HG03439 (cell line): ENCODE measurements around the gene LDAH.
A peak's percentile ranks its signal among the peaks of the same experiment; 100 is the strongest.
"Not testable (repeated sequence)": the region's sequence is repeated elsewhere in the genome, so short reads cannot be mapped to it uniquely, and the experiment has no call there.

Source experiments
- ATAC-seq: cut with Tn5 transposase; IDR thresholded peaks from one replicate; pipeline ENCODE4 v1.9.1; 2021; ENCODE audit warnings: mild to moderate bottlenecking, moderate library complexity; ENCODE audit not compliant: unreplicated experiment

The LDAH gene

DNA sequence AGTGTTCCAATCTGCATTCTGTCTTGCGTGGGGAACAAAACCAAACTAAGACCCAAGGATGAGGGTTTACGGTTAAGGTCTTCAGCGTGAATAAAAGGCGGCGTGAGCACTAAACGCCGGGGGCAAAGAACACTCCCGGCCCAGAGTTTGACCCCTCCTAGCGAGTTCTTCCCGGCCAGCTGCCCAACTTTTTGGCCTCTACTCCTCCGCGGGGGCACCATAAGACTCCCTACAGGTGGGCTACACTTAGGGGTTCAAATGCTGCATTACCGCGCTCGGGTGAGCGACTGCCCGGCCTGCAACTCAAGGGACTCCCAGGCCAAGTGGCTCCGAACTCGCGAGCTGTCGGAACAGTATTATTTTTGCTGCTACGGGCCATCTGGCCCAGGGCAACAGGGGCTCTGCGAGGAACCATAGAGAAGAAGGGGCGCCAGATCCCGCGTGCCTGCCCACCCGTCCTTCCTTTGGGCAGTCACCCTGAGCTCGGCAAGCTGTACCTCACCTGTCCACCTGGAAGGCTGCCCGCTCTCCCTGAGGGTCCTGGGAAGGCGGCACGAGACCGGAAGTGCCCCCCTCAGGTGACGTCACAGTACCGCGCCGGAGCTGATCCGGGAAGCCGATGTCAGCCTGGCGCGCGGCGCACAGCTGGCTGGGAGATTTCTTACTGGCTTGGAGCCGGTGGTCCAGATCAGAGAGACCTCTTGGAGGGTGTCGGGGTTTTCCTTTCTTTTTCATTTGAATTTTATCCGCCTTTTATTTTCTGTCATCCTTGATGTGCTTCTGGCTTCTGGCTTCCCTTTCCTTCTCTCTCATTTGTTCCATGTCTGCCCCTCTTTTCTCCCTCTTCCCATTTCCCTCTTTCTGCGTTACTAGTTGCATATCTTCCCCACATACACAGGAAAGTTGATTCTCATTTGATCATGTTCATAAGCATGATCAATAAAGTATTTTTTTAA, at the start of gene LDAH:
Gene LDAH, minus strand, starts transcription at position 567 of the 956 bp plus-strand sequence. CDS start 21,638 bp downstream, outside the sequence.
- peak; percentile 93 for ATAC-seq

DNA sequence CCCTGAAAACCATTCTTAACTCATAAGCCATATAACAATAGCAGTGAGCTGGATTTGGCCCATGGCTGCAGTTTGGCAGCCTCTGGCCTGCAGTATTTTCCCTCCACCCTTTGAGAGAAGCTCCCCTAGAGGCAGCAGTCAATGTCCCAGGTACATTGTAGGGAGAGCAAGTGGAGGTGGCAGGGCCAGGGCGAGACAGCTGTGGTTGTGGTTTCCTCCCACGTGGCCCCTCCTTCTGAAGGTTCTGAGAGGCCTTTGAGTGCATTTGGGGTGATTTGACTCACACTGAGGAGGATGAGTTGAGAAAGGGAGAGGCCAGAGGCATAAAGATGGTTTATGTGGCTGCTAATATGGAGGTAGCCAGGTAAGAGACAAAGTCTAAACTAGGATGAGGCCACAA, 45.5 kb upstream of the LDAH start:
- ATAC-seq: peak; percentile 100

DNA sequence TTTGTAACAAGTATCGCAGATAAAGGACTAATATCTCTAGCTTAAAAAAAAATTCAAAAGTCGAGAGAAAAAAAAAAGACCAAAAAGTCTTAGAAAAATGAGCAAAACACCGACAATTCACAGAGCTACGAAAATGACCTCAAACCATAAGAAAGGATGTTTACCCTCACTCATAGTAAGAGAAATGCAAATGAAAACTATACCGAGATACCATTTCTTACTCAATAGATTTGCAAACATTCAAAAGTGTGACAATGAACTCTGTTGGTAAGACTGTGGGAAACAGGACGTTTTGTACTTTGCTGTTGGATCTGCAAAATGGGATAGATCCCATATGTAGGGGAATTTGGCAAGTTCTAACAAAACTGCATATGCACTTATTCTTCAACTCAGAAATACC, 39.9 kb upstream of the LDAH start:
- no peak for ATAC-seq

DNA sequence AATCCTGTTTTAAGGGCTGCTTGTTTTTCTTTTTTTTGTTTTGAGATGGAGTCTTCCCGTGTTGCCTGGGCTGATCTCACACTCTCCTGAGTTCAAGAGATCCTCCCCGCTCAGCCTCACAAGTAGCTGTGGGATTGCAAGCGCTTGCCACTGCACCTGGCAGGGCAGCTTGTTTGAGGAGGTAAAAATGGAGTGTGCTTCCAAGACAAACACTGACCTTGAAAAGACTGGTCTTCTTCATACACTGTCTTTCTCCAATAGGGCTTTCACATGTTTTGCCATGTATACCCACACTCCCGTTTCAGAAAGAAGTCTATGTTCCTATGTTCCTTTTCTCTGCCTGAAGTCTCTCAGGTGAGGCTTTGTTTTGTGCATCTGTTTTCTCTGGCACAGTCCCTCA, 32.6 kb upstream of the LDAH start:
- ATAC-seq: no peak

DNA sequence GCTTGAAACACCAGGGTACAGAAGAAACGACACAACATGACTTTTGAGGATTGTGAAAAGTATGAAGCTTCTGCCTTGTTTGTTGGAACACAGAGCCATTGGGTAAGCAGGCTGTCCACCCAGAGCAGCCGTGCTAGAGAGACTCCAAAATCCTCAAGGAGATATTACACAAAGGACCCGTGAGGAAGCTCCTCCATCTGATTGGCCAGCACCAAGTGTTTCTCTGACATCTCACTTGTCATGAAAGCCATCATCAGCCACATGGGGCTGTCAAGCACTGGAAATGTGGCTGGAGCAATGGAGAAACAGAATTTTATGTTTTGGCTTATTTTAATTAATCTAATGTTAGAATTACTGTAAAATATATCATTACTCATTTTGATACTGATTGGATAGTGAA, 29.8 kb upstream of the LDAH start:
- ATAC-seq: no peak

DNA sequence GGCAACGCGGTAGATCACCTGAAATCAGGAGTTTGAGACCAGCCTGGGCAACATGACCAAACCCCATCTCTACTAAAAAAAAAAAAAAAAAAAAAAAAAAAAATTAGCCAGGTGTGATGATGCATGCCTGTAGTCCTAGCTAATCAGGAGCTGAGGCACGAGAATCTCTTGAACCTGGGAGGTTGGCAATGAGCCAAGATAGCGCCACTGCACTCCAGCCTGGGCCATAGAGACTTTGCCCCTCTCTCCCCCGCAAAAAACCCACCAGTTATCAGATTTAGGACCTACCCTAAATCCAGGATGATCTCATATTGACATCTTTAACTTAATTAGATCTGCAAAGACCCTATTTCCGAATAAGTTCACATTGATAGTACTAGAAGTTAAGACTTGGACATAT, 29.2 kb upstream of the LDAH start:
- no peak for ATAC-seq

DNA sequence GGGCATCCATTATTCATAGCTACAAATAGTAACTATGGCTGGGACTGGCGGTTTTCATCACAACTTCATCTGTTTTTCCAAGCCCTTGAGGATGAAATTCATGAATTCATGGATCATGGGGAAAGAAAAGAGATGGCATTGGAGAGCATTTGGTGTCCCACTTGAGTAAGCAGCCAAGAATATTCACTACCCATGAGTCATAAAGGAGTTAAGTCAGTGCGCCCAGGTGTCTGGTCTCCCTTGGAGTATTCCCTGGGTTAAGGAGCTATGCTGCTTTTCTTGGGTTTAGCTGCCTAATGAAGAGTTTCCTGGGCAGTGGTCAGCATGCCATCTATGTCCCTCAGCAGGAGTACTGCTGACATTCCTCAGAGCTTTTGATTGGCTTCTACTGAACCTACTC, 21.3 kb upstream of the LDAH start:
- no peak for ATAC-seq

DNA sequence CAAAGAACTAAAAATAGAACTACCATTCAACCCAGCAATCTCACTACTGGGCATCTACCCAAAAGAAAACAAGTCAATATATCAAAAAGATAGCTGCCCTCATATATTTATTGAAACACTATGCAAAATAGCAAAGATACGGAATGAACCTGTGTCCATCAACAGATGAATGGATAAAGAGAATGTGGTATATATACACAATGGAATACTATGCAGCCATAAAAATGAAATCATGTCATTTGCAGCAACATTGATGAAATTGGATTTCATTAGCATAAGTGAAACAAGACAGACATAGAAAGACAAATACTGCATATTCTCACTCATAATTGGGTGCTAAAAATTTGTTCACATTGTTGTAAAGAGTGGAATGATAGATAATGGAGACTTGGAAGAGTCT, 16.2 kb upstream of the LDAH start:
- no peak for ATAC-seq

DNA sequence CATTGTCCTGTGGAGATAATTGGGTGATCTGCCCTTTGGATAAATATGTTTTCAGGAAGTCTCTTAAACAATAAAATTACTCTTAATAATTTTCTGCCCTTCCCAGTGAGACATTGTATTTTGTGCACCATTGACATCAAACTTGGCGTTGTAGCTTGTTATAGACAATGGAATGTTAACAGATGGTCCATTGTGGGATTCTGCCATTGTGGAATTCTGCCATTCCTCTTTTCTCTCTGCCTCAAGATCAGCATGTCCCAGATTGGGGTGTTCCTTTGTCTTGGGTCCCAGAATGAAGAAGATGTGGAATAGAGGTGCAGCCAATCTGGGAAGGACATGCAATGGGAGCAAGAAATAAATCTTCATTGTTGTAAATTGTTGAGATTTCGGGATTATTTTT, 15.1 kb upstream of the LDAH start:
- no peak for ATAC-seq

DNA sequence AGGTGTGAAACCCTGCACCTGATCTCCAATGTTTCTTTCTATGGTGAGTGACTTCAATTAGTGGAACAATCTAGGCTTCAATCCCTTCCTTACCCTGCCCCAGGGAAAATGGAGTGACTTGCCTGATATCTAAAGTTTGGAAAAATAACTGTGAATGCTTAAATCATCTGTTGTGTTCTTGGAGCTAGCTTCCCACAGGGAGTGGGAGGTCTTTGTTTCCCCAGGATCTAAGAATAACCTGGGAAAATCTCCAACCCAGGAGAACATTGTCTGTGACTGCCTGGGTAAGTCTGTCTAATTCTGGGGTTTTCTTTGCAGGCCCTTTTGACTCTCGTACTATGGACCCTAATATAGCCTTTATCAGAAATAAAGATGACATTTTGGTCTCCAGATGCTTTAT, 13.6 kb upstream of the LDAH start:
- ATAC-seq: no peak

DNA sequence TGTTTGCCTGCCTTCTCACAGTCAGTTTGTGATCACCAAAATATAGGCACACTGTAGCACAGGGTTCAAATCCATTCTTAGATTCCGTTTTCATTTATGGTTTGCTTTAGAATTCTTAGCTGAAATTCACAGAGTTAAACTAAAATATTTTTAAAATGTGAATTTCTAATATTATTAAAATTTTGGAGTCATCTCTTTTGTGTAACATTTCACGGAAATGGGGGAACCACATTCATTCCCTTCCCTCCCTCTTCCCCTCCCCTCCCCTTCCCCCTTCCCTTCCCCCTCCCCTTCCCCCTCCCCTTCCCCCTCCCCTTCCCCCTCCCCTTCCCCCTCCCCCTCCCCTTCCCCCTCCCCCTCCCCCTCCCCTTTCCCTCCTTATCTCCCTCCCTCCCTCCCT, 11.4 kb upstream of the LDAH start:
- ATAC-seq: no peak

DNA sequence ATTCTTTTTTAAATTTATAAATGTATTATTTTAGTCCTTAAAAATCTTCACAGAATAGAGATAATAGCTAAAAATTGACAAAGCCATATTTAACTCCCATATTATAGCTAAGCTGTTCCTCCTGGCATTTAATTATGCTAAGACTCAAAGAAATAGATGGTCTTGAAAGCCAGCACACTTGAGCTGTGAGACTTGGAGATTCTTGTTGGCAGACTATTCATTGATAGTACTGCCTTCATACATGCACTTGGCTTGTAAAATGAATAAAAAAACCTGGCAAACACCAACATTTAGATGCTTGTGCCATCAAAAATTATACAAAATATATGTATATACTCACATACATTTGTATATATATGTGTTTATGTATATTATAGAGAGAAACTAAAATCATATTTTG, 9.7 kb upstream of the LDAH start:
- ATAC-seq: no peak

DNA sequence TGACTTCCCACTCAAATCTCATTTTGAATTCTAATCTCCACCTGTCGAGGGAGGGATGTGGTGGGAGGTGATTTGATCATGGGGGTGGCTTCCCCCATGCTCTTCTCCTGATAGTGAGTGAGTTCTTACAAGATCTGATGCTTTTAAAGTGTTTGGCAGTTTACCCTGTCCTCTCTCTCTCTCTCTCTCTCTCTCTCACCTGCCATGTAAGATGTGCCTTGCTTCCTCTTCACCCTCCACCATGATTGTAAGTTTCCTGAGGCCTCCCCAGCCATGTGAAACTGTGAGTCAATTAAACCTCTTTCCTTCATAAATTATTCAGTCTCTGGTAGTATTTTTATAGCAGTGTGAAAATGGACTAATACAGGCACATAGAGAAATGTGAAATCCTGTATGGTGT, 7.0 kb upstream of the LDAH start:
- ATAC-seq: no peak

DNA sequence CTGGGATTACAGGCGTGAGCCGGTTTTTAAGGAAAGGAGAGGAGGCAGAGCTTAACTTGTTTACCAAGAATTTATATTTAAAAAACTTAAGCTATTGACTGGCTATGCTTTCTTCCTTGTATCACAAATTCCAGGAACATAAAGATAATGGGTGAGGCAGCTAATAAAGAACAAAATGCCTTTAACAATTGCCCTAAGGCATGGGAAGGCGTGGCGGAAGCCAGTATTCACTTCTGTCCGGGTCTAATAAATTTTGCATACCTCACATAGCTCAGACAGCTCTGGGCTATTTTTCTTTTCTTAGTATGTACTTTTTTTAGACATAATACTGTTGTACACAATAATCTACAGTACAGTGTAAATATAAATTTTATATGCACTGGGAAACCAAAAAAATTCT, 1.0 kb upstream of the LDAH start:
- ATAC-seq: no peak

DNA sequence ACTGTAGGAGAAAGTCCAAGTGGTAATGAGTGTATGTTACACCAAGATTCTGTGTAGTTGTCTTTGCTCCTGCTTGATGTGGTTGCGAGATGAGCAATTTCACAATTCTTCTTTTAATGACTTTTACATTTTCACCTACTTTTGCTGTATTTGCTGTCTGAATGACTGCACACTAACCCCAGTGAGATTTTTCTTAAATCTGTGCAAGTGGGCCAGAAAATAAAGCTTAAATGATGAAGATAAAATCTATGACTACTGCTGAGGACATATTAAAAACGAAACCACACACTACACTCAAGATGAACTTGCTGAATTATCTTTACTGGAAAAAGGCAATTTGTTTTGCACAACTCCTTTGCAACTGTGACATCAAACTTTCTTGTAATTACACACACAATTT, 4.1 kb downstream of the LDAH start:
- no peak for ATAC-seq

DNA sequence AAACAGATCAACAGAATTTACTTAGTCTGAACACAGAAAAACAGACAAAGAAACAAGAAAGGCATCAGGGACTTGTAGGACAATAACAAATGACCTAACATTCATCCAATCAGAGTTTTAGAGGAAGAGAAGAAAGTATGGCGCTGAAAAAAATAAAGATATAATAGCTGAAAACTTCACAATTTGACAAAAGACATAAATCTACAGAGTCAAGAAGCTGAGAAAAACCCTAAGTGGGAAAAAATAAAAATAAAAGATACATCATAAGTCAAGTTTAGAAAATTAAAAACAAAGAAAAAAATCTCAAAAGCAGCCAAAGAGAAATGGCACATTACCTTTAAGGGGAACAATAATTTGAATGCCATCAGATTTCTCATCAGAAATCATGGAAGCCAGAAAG, 7.7 kb downstream of the LDAH start:
- no peak for ATAC-seq

DNA sequence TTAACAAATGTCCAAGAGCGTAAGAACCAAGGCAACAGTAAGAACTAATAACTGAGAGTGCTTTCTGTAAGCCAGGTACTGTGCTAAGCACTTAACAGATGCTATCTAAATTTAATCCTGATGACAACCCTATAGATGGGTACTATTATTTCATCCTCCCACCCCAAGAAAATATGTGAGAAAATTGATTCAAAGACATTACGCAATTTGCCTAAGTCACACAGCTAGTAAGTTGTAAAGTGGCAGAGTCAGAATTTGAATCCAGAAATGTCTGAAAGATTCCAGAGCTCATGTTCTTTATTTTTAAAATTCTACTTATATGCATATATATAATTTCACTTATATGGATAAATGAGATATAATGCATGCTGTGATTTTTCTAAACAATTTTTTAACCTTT, 10.1 kb downstream of the LDAH start:
- no peak for ATAC-seq

DNA sequence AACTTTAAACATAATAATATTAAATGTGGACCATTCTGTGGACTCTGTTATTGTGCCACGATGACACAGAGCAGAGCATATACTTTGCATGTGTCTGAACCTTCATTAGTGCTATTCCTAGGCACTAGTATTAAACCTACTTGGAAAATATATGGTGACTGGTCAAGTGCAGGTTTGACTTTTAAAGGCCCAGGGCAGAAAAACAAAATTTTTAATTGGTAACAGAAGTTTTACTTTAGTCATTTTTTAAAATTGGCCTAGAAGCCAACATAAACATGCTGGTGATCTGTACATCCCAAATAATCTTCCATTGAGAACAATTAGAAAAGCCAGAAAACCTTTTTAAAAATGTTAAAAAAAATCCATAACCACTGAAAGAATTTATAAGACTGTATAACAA, 16.6 kb downstream of the LDAH start:
- no peak for ATAC-seq

DNA sequence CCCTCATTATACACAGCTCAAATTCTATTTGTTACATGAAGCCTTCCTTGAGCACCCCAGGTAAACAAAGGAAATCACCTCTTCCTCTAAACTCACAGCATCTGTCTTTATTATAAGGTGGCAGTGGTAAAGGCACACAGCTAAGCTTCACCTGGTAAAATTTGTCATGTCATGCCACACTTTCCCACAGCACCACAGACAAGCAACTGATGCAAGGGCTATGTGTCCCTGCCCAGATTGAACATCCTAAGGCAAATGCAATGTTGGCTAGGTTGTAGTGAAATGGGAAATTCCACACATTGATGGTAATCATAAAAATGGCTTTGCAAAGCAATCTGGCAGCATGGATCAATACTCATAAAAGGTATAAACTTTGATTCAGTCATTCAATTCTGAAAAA, 18.9 kb downstream of the LDAH start:
- no peak for ATAC-seq

DNA sequence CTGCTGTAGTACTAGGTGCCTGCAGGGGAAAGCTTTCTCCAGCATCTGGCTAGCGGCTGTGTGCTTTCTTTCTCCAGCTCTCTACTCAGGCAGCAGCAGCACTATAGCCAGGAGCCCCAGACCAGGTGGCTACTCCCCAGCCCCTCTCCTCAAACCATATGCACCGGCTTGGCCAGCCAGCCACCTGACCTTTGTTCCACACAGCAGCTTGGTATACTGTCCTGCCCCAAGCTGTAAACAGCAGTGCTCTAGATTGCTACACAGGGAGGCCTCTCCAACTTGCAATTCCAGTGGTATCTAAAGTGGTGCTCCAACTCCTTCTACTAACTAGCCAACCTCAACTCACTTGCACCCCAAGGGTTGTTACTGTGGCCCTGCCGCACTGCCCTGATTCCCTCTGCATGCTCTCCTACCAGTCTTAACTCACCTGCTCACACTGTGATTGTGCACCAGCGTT, 19.6 kb downstream of the LDAH start:
- no peak for ATAC-seq

DNA sequence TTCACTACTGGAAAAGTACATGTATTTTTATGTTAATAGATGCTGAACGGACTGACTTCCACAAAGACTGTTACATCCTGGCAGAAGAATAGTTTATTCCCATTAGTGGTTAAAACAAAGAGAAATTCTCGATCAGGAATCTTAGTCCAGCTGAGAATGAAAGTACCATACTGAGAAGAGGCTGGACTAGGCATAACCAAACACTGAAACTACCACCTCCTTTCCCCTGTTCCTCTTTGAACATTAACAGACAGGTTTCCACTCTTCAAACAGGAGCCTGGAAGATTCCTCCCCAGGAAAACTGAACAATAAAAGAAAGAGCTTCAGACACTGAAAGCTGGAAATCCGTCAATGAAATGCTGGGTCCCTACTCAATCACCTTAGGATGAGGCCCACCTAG, 25.8 kb downstream of the LDAH start:
- ATAC-seq: no peak

DNA sequence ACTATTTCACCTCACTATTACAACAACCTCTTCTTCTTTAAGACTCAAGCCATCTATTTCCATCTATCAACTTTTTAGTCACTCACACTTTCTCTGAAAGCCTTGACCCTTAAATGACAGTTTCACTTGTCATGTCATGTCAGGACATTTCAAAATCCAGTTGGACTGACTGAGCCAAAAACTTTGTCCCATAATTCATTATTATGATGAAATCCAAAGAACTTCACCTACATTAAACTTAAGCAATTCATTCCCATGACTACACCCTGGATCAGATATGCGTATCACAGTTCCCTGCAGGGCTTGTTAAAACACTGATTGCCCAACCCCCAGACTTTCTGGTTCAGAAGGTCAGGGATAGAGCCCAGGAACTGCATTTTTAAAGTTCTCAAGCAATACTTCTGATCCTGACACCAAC, 26.5 kb downstream of the LDAH start:
- ATAC-seq: no peak

DNA sequence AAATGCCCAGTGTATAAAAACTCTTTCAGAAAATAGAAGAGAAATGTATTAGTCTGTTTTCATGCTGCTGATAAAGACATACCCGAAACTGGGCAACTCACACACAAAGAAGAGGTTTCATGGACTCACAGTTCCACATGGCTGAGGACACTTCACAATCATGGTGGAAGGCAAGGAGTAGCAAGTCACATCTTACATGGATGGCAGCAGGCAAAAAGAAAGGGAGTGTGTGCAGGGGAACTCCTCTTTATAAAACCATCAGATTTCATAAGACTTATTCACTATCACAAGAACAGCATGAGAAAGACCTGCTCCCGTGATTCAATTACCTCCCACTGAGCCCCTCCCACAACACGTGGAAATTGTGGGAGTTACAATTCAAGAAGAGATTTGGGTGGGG, 29.0 kb downstream of the LDAH start:
- not testable (repeated sequence) for ATAC-seq
